GM23338 (cell line): ENCODE measurements around the gene ZNF322. TPM values are rescaled to one million over a fixed set of nuclear protein-coding genes. Genes with fewer than 3 reads are reported as not detected.

ENCODE experiments used
- ATAC-seq: fragments of 200-7000 bp; cut with Tn5 transposase; 3 replicates; pipeline ENCODE4 v1.9.1; 2020
- DNase-seq: peaks from one replicate; pipeline ENCODE4 v3.0.0-alpha.2; 2015; ENCODE audit warnings: low spot score
- H2AFZ ChIP-seq: fragments of 200-600 bp; sonication (generic); 2 replicates; pipeline ENCODE4 v1.8.0; 2016; ENCODE audit warnings: antibody characterized with exemption, mild to moderate bottlenecking, moderate library complexity
- H3F3A ChIP-seq: fragments of 200-600 bp; sonication (generic); replicated peaks from 2 replicates; pipeline ENCODE4 v1.8.0; 2017; ENCODE audit warnings: antibody characterized with exemption, mixed run types, low read depth
- H3K27ac ChIP-seq: fragments of 200-600 bp; sonication (generic); 2 replicates; pipeline ENCODE4 v1.6.1; 2016; ENCODE audit warnings: low read depth
- H3K27me3 ChIP-seq: fragments of 200-600 bp; sonication (generic); 2 replicates; pipeline ENCODE4 v1.8.0; 2016; ENCODE audit warnings: mild to moderate bottlenecking, mixed run types, moderate library complexity; ENCODE audit not compliant: insufficient read depth
- H3K36me3 ChIP-seq: fragments of 200-600 bp; sonication (generic); 2 replicates; pipeline ENCODE4 v1.8.0; 2016; ENCODE audit warnings: mild to moderate bottlenecking; ENCODE audit not compliant: insufficient read depth
- H3K4me1 ChIP-seq: fragments of 200-600 bp; sonication (generic); 2 replicates; pipeline ENCODE4 v1.8.0; 2016; ENCODE audit warnings: mild to moderate bottlenecking, moderate library complexity; ENCODE audit not compliant: insufficient read depth
- H3K4me2 ChIP-seq: fragments of 200-600 bp; sonication (generic); 2 replicates; pipeline ENCODE4 v1.7.1; 2017; ENCODE audit warnings: mixed run types
- H3K4me3 ChIP-seq: fragments of 200-600 bp; sonication (generic); 2 replicates; pipeline ENCODE4 v1.6.1; 2016; ENCODE audit warnings: mixed run types
- H3K79me2 ChIP-seq: fragments of 200-600 bp; sonication (generic); replicated peaks from 2 replicates; pipeline ENCODE4 v1.8.0; 2017; ENCODE audit warnings: mild to moderate bottlenecking; ENCODE audit not compliant: insufficient read depth
- H3K9me2 ChIP-seq: fragments of 200-600 bp; sonication (generic); 2 replicates; pipeline ENCODE4 v1.8.0; 2017; ENCODE audit not compliant: insufficient read depth
- H4K20me1 ChIP-seq: fragments of 200-600 bp; sonication (generic); replicated peaks from 2 replicates; pipeline ENCODE4 v1.8.0; 2017; ENCODE audit warnings: mild to moderate bottlenecking; ENCODE audit not compliant: insufficient read depth
- H3K27ac Mint-ChIP-seq: 2 replicates; pipeline ENCODE4 v1.8.0; 2020; ENCODE audit warnings: inconsistent platforms, mild to moderate bottlenecking, moderate library complexity, mixed read lengths
- H3K27me3 Mint-ChIP-seq: 3 replicates; pipeline ENCODE4 v1.8.0; 2022; ENCODE audit warnings: low read depth, mild to moderate bottlenecking, moderate library complexity, mixed read lengths, inconsistent platforms; ENCODE audit not compliant: insufficient read depth, poor library complexity
- H3K36me3 Mint-ChIP-seq: 3 replicates; pipeline ENCODE4 v1.8.0; 2021; ENCODE audit warnings: low read depth, mild to moderate bottlenecking, inconsistent platforms, moderate library complexity, mixed read lengths
- H3K4me1 Mint-ChIP-seq: 3 replicates; pipeline ENCODE4 v1.8.0; 2020; ENCODE audit warnings: mild to moderate bottlenecking, inconsistent platforms, mixed read lengths
- H3K4me3 Mint-ChIP-seq: 3 replicates; pipeline ENCODE4 v1.8.0; 2021; ENCODE audit warnings: moderate library complexity, mild to moderate bottlenecking, inconsistent platforms, mixed read lengths
- H3K9me3 Mint-ChIP-seq: 3 replicates; pipeline ENCODE4 v1.8.0; 2020; ENCODE audit warnings: moderate library complexity, mild to moderate bottlenecking, inconsistent platforms, mixed read lengths
- CREB1 ChIP-seq: fragments of 250-450 bp; sonication (Bioruptor Pico); IDR thresholded peaks from 2 replicates; pipeline ENCODE4 v1.5.0; 2020; ENCODE audit warnings: low read depth, mild to moderate bottlenecking, moderate library complexity
- CTCF ChIP-seq, 2 experiments: fragments of 200-600 bp in 1 of 2; sonication (generic) in 1 of 2; conservative IDR thresholded peaks; 2 replicates each; pipeline versions ENCODE4 v1.5.1 to v1.6.1; 2016 to 2017; ENCODE audit warnings: antibody characterized with exemption in 2 of 2, low read depth in 2 of 2, mild to moderate bottlenecking in 2 of 2, moderate library complexity in 1 of 2
- ETS1 ChIP-seq: IDR thresholded peaks from 2 replicates; pipeline ENCODE4 v1.6.1; 2016; ENCODE audit warnings: antibody characterized with exemption
- EZH2phosphoT487 ChIP-seq: fragments of 200-600 bp; sonication (generic); IDR thresholded peaks from one replicate; pipeline ENCODE4 v1.8.1; 2018; ENCODE audit warnings: antibody characterized with exemption; ENCODE audit not compliant: unreplicated experiment
- NANOG ChIP-seq: IDR thresholded peaks from 2 replicates; pipeline ENCODE4 v1.6.1; 2016; ENCODE audit warnings: antibody characterized with exemption, borderline replicate concordance
- POLR2AphosphoS5 ChIP-seq: IDR thresholded peaks from 2 replicates; pipeline ENCODE4 v1.6.1; 2016; ENCODE audit warnings: antibody characterized with exemption, low read depth
- REST ChIP-seq: IDR thresholded peaks from one replicate; pipeline ENCODE4 v1.6.1; 2018; ENCODE audit warnings: antibody characterized with exemption; ENCODE audit not compliant: unreplicated experiment
- ZNF114 ChIP-seq: fragments of 250-450 bp; sonication (Bioruptor Pico); IDR thresholded peaks from 2 replicates; pipeline ENCODE4 v1.5.0; 2020; ENCODE audit warnings: mild to moderate bottlenecking, moderate library complexity
- ZNF331 ChIP-seq: fragments of 250-450 bp; sonication (Bioruptor Pico); IDR thresholded peaks from 2 replicates; pipeline ENCODE4 v1.5.0; 2020; ENCODE audit warnings: low read depth, mild to moderate bottlenecking, moderate library complexity
- ZNF462 ChIP-seq: fragments of 250-450 bp; sonication (Bioruptor Pico); IDR thresholded peaks from 2 replicates; pipeline ENCODE4 v1.5.0; 2020; ENCODE audit warnings: mild to moderate bottlenecking, moderate library complexity
- polyA plus RNA-seq: library from polyadenylated mRNA; unstranded; fragments of >200 nt; fragmentation: Nextera tagmentation; extraction: Ambion mirVana; gene quantifications from 2 replicates; pipeline ENCODE4 v1.2.1, GENCODE V29; 2016
- total RNA-seq: library from RNA; depleted of rRNA; stranded (reverse); fragments of >200 nt; shearing (Covaris generic); gene quantifications from 2 replicates; pipeline ENCODE4 v1.2.3, GENCODE V29; 2014

ZNF322 gene
- total and polyA plus RNA-seq, 2 experiments from 2014 or later: 43.3 to 61.0 TPM

- ATAC-seq: no peak
- no peaks in the 10 kb centered on the region; the same call in 1 of the 2 replicates for H4K20me1 ChIP-seq
- Mint-ChIP-seq H3K4me1 (no peaks in the 10 kb centered on the region), H3K36me3 (peaks cover 4% of the 10 kb centered on the region; the same call in 2 of the 3 replicates), H3K9me3 (no peaks in the 10 kb centered on the region; the same call in 2 of the 3 replicates), H3K4me3 (no peak overlapping the region), H3K27me3 (peaks cover 3% of the 10 kb centered on the region), H3K27ac (no peak overlapping the region)
- H3K4me3 ChIP-seq: no peak overlapping the region
- TF ChIP-seq CTCF (conservative IDR thresholded peaks at IDR 0.05; ENCODE audit: low read depth in 2 of 2): no peak
- no peak for TF ChIP-seq REST
- TF ChIP-seq ZNF114 (CRISPR knock-in tag): no peak
- no peak for TF ChIP-seq POLR2AphosphoS5
- TF ChIP-seq ETS1: no peak
- no peak for TF ChIP-seq CREB1 (CRISPR knock-in tag)
- no peak for TF ChIP-seq ZNF331
- TF ChIP-seq EZH2phosphoT487: no peak
- TF ChIP-seq NANOG: no peak
- no peak for TF ChIP-seq ZNF462
- no peak overlapping the region for H3K27ac ChIP-seq
- H3K4me2 ChIP-seq: no peak overlapping the region
- H3K36me3 ChIP-seq: peaks cover 6% of the 10 kb centered on the region; the same call in 1 of the 2 replicates
- 0 out of 2 replicates have a peak, but pooled peaks cover 5% of the 10 kb centered on the region for H3F3A ChIP-seq
- no peak overlapping the region for H2AFZ ChIP-seq
- no peak for DNase-seq
- 0 out of 2 replicates have a peak, but pooled peaks cover under 1% of the 10 kb centered on the region for H3K27me3 ChIP-seq
- no peaks in the 10 kb centered on the region for H3K4me1 ChIP-seq
- no peaks in the 10 kb centered on the region for H3K9me2 ChIP-seq
- no peaks in the 10 kb centered on the region for H3K79me2 ChIP-seq
These were observed 55.5 kb downstream of the ZNF322 start for GRCh38 chr6:26604026-26604425.
